Retinal pigment epithelial cell (primary cell): ENCODE results near the gene PARD3.

ENCODE experiments used
- DNase-seq: peaks from one replicate; pipeline ENCODE4 v3.0.0-alpha.2; 2010; ENCODE audit warnings: low read depth
- H3K4me3 ChIP-seq: 2 replicates; pipeline ENCODE4 v1.5.1; 2011; ENCODE audit warnings: mild to moderate bottlenecking, low read length, control low read depth, moderate library complexity
- CTCF ChIP-seq: conservative IDR thresholded peaks from 2 replicates; pipeline ENCODE4 v1.5.1; 2011; ENCODE audit warnings: low read depth, low read length, control low read depth, inconsistent platforms

PARD3 gene

GRCh38 chr10:34228066-34228465 lies 587.0 kb downstream of the PARD3 start:
- H3K4me3 ChIP-seq = no peak overlapping the region
- TF ChIP-seq CTCF = no peak
- no peak for DNase-seq

- DNase-seq = no peak
- no peak overlapping the region for H3K4me3 ChIP-seq
- no peak for TF ChIP-seq CTCF
Measured at GRCh38 chr10:34224639-34225038, 590.5 kb downstream of the PARD3 start.

GRCh38 chr10:34223658-34224057 lies 591.4 kb downstream of the PARD3 start:
- no peak for DNase-seq
- no peak overlapping the region for H3K4me3 ChIP-seq
- TF ChIP-seq CTCF = no peak

GRCh38 chr10:34222359-34222758 lies 592.7 kb downstream of the PARD3 start:
- no peak for DNase-seq
- TF ChIP-seq CTCF = no peak
- no peak overlapping the region for H3K4me3 ChIP-seq

- DNase-seq = no peak
- H3K4me3 ChIP-seq = no peak overlapping the region
- TF ChIP-seq CTCF = no peak
Measured at GRCh38 chr10:34219753-34220548, 595.1 kb downstream of the PARD3 start.

- no peak for DNase-seq
- TF ChIP-seq CTCF = no peak
Measured at GRCh38 chr10:34217524-34217923, 597.6 kb downstream of the PARD3 start.

GRCh38 chr10:34216348-34216945 lies 598.6 kb downstream of the PARD3 start:
- no peak for TF ChIP-seq CTCF
- H3K4me3 ChIP-seq = no peak overlapping the region

More at GRCh38 chr10:34217524-34217923, 597.6 kb downstream of the PARD3 start:
- H3K4me3 ChIP-seq = no peak overlapping the region

More at GRCh38 chr10:34216348-34216945, 598.6 kb downstream of the PARD3 start:
- DNase-seq = no peak
